NCI-H1436 treated with DMSO at 0.1 percent for 48 hours (cell line): ENCODE measurements around the gene CDKN2D.
A peak's percentile ranks its signal among the peaks of the same experiment; 100 is the strongest.

Source experiments
- DNase-seq: peaks from one replicate; lab custom pipeline; 2025; lab: John Stamatoyannopoulos, UW

Gene CDKN2D

GRCh38 chr19:10568826-10569651 lies at the start of gene CDKN2D:
CDKN2D (minus strand) TSS chr19:10568979; CDS start chr19:10568653, 326 bp downstream.
- DNase-seq: peak; percentile 97

- DNase-seq: no peak
Measured at GRCh38 chr19:10617409-10618121, 48.8 kb upstream of the CDKN2D start.

GRCh38 chr19:10615429-10616023 lies 46.7 kb upstream of the CDKN2D start:
- DNase-seq: no peak

GRCh38 chr19:10612499-10613119 lies 43.8 kb upstream of the CDKN2D start:
- DNase-seq: no peak

GRCh38 chr19:10611907-10612306 lies 43.1 kb upstream of the CDKN2D start:
- no peak for DNase-seq

GRCh38 chr19:10604460-10604980 lies 35.7 kb upstream of the CDKN2D start:
- DNase-seq: no peak

- DNase-seq: no peak
Measured at GRCh38 chr19:10603873-10604459, 35.2 kb upstream of the CDKN2D start.

GRCh38 chr19:10603084-10603872 lies 34.5 kb upstream of the CDKN2D start:
- no peak for DNase-seq

- DNase-seq: no peak
Measured at GRCh38 chr19:10602330-10603083, 33.7 kb upstream of the CDKN2D start.

GRCh38 chr19:10601999-10602329 lies 33.2 kb upstream of the CDKN2D start:
- no peak for DNase-seq

- no peak for DNase-seq
Measured at GRCh38 chr19:10600149-10600548, 31.4 kb upstream of the CDKN2D start.

GRCh38 chr19:10593820-10594637 lies 25.2 kb upstream of the CDKN2D start:
- DNase-seq: no peak

- DNase-seq: no peak
Measured at GRCh38 chr19:10593148-10593547, 24.4 kb upstream of the CDKN2D start.

GRCh38 chr19:10587839-10588150 lies 19.0 kb upstream of the CDKN2D start:
- no peak for DNase-seq

GRCh38 chr19:10587022-10587838 lies 18.5 kb upstream of the CDKN2D start, which contains the start of gene AP1M2:
AP1M2 (minus strand) TSS chr19:10587312; CDS start chr19:10587231, 81 bp downstream.
- no peak for DNase-seq

- no peak for DNase-seq
Measured at GRCh38 chr19:10586396-10586795, 17.6 kb upstream of the CDKN2D start.

- DNase-seq: no peak
Measured at GRCh38 chr19:10583036-10583776, 14.4 kb upstream of the CDKN2D start.

GRCh38 chr19:10582091-10582490 lies 13.3 kb upstream of the CDKN2D start:
- DNase-seq: no peak
